PFSK-1 (cell line): Measurements from ENCODE around the gene SMG6.

Experiments used
- FOXP2 ChIP-seq: optimal IDR thresholded peaks from 2 replicates; pipeline ENCODE3; 2011; ENCODE audit warnings: borderline replicate concordance, control low read depth, inconsistent platforms; ENCODE audit not compliant: insufficient read depth; ENCODE audit errors: extremely low read length, extremely low read depth
- POLR2AphosphoS5 ChIP-seq: IDR thresholded peaks from 2 replicates; pipeline ENCODE4 v1.6.1; 2012; ENCODE audit warnings: low read depth, mild to moderate bottlenecking, control low read depth, low read length, moderate library complexity
- SIN3A ChIP-seq: IDR thresholded peaks from 2 replicates; pipeline ENCODE4 v1.6.1; 2012; ENCODE audit warnings: mild to moderate bottlenecking, low read length, moderate library complexity, borderline replicate concordance; ENCODE audit not compliant: insufficient read depth
- TAF1 ChIP-seq: IDR thresholded peaks from 2 replicates; pipeline ENCODE4 v1.6.1; 2012; ENCODE audit warnings: low read length, control low read depth, borderline replicate concordance; ENCODE audit not compliant: insufficient read depth
- TF ChIP-seq, protein P1 (sequence below), 2 experiments: IDR thresholded peaks; 2 replicates each; pipeline versions ENCODE4 v1.6.1 to v1.8.0; 2011 to 2012; ENCODE audit warnings: low read depth in 2 of 2, low read length in 2 of 2, control low read depth in 1 of 2, inconsistent platforms in 1 of 2, mild to moderate bottlenecking in 1 of 2, moderate library complexity in 1 of 2; ENCODE audit not compliant: insufficient read depth in 1 of 2

The SMG6 gene

GRCh38 chr17:2023692-2024571 lies 279.7 kb downstream of the SMG6 start:
- no peak for TF ChIP-seq SIN3A
- TF ChIP-seq, protein P1, sequence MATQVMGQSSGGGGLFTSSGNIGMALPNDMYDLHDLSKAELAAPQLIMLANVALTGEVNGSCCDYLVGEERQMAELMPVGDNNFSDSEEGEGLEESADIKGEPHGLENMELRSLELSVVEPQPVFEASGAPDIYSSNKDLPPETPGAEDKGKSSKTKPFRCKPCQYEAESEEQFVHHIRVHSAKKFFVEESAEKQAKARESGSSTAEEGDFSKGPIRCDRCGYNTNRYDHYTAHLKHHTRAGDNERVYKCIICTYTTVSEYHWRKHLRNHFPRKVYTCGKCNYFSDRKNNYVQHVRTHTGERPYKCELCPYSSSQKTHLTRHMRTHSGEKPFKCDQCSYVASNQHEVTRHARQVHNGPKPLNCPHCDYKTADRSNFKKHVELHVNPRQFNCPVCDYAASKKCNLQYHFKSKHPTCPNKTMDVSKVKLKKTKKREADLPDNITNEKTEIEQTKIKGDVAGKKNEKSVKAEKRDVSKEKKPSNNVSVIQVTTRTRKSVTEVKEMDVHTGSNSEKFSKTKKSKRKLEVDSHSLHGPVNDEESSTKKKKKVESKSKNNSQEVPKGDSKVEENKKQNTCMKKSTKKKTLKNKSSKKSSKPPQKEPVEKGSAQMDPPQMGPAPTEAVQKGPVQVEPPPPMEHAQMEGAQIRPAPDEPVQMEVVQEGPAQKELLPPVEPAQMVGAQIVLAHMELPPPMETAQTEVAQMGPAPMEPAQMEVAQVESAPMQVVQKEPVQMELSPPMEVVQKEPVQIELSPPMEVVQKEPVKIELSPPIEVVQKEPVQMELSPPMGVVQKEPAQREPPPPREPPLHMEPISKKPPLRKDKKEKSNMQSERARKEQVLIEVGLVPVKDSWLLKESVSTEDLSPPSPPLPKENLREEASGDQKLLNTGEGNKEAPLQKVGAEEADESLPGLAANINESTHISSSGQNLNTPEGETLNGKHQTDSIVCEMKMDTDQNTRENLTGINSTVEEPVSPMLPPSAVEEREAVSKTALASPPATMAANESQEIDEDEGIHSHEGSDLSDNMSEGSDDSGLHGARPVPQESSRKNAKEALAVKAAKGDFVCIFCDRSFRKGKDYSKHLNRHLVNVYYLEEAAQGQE (IDR thresholded peaks at IDR 0.05; ENCODE audit: insufficient read depth in 1 of 2, low read depth in 2 of 2, low read length in 2 of 2), result no peak
- TF ChIP-seq POLR2AphosphoS5, result no peak
- no peak for TF ChIP-seq FOXP2
- TF ChIP-seq TAF1, result no peak

- TF ChIP-seq, protein P1 (IDR thresholded peaks at IDR 0.05; ENCODE audit: insufficient read depth in 1 of 2, low read depth in 2 of 2, low read length in 2 of 2), result no peak
- TF ChIP-seq POLR2AphosphoS5 (no peak), FOXP2 (no peak), TAF1 (no peak), SIN3A (no peak)
Measured at GRCh38 chr17:2023256-2023655, 280.3 kb downstream of the SMG6 start.

DNA sequence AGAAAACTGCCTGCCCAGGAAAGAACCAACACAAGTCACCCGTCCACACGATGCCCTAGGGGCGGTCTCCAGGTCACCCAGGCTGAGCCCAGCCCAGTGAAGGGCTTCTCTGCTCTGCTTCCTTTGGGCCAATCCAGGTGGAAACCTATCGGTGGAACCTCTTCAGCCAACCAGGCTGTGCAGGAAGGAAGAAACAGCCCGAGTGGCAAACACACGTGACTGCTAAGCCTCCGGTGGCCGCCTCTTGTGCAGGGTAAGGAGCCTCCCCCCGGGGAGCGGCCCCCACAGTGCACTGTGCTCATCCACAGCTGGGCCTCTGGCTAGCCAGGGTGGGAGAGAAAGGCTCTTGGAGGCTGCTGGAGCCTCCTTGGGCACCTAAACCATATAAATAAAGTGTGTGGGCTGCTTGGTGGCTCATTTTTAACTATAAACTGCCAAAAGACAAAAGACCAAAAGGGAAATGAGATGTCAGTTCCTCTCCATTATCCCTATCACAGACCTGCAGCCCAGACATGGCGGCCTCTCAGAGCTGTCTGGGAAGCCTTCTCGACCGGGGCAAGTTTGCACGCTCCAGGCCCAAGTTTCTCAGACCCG lies 280.8 kb downstream of the SMG6 start:
- no peak for TF ChIP-seq SIN3A

- no peak for TF ChIP-seq SIN3A
- TF ChIP-seq TAF1, result no peak
- no peak for TF ChIP-seq FOXP2
- TF ChIP-seq, protein P1 (IDR thresholded peaks at IDR 0.05; ENCODE audit: insufficient read depth in 1 of 2, low read depth in 2 of 2, low read length in 2 of 2), result no peak
- no peak for TF ChIP-seq POLR2AphosphoS5
Measured at GRCh38 chr17:2020721-2021120, 282.9 kb downstream of the SMG6 start.

- TF ChIP-seq, protein P1 (IDR thresholded peaks at IDR 0.05; ENCODE audit: insufficient read depth in 1 of 2, low read depth in 2 of 2, low read length in 2 of 2), result no peak
- no peak for TF ChIP-seq SIN3A
- no peak for TF ChIP-seq POLR2AphosphoS5
- no peak for TF ChIP-seq FOXP2
Measured at GRCh38 chr17:2019723-2020122, 283.9 kb downstream of the SMG6 start.
